Skin of body (tissue), 2 donors: Measurements from ENCODE around the gene DNPH1. TPM values are rescaled to one million over a fixed set of nuclear protein-coding genes. Genes with fewer than 3 reads are reported as not detected.

ENCODE experiments used
- DNase-seq: peaks from one replicate; lab custom pipeline; 2025; lab: John Stamatoyannopoulos, UW
- total RNA-seq: library from RNA; depleted of rRNA; stranded (reverse); fragments of >200 nt; gene quantifications from one replicate; pipeline ENCODE4 v1.2.3, GENCODE V29; 2014

Gene DNPH1
- total RNA-seq, 1 donor from 2014 or later, result 26.3 TPM

DNA sequence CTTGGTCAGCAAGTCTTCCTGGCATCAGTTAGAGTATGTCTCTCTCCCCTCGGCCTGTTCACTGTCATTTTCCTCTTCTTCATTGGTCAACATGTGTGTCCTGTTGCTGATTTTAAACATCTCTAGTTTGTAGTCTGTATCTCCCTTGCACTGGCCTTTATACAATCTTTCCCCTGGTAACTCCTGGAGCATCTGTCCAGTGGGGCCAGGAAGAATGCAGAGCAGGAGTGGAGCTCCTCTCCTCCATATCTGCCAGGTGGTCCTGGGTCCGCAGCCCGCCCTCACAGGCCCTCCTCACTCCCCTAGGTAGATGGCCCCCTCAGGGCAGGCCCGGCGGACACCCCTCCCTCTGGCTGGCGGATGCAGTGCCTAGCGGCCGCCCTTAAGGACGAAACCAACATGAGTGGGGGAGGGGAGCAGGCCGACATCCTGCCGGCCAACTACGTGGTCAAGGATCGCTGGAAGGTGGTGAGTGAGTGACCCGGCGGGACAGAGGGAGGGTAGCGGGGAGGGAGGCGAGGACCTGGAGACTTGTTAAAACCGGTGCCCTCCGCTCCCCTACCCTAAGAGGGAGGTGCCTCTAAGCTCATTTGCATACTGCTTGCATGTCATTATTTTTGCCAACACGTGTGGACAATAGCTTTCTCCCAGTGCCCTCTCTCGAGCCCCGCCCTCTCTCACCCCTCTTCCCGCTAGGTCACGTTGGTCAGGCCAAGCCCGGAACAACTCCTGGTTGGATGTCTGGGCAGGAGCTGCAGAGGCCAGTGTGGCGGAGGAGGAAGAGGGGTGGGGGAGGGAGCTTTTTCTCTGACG is 17.2 kb upstream of the DNPH1 start:
- DNase-seq, result no peak

DNA sequence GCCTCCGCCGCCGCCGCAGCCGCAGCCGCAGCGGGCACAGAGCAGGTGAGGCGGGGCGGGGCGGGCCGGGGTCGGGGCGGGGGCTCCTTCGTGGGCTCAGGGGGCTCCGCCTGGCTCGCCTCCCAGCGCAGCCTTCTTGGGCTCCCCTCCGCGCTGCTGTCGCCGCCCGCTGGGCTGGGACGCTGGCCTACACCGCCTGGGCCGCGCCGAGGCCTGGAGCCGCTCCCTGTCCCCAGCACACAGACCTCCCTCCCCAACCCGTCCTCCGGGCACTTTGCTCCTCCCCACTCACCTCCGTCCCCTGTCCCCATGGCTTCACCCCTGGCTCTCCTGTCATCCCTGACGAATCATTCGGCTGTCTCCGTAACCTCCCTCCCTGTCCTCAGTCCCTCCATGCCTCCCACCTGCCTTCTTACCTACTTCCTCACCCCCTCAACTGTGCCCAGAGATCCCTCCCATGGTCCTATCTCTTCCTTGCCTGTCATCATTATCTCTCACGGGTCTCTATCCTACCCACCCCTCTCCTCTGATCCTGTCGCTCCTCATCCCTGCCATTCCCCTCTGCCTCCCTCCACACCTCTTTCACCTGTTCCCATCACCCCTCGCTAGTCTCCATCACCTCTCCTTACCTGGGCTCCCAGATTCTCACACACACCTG is 14.5 kb upstream of the DNPH1 start:
- no peak for DNase-seq

DNA sequence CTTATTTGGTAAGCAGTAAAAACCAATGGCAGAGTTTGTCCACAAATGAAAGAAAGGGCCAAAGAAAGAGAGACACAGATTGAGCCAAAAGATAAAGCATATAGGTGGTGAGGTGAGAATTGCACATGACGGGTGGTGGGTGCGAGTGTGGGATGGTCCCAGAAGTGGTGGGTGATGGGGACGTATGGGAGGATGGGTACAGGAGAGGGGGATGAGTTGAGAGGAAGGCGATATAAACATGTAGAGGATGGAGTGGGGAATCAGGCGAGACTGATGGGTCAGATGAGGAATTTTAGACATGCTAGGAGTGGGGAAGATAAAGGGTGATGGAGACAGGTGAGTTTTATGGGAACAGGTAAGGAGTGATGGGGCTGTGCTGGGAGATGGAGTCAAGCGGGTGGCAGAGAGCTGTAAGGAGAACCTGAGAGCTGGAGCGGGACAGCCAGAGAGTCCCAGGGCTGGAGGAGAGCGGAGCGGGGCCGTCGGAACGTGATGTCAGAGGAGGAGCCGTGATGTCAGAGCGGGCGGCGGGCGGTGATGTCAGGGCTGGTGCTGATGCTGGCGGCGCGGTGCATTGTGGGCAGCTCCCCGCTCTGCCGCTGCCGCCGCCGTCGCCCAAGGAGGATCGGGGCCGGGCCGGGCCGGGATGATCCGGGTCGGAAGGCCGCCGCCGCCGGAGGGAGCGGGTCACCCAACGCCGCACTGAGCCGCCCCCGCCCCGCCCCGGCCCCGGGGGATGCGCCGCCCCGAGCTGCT is 13.8 kb upstream of the DNPH1 start, which contains the start of gene TTBK1:
Gene TTBK1 (plus strand): TSS at position 574 of the 756 bp plus-strand sequence. CDS start 3,180 bp downstream, outside the sequence.
- no peak for DNase-seq

DNA sequence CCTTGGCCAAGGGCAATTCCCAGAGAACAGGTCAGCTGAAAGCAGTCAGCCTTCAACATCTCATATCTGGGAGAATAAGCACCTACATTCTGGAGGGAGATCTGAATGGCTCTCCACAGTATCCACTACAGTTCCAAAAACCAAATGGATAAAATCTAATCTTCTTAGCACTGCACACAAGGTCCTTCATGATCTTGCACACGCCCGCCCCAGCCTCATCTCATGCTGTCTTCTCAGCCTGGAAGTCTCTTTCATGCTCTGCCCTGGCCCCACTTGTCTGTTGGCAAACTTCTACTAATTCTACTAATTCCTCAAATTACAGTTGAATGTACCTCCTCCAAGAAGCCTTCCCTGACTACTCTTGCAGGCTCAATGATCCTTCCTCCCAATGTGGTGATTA is 12.2 kb upstream of the DNPH1 start:
- DNase-seq, result no peak

DNA sequence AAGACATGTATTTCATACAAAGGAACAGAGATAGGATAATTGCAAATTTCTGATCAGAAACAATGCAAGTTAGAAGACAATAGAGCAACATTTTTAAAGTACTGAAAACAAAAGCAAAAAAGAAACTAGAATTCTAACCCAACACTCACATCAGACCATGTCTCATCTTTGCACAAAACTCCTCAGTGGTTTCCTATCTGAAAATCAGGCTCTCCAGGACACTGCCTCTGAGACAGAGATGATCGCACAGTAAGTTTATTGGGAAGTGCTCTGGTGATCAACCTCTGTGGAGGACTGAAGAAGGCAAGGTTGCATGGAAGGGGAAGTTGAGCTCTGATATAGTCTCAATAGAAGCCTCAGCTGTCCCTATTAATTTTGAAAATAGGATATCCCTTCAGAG is 11.7 kb upstream of the DNPH1 start:
- DNase-seq, result no peak

DNA sequence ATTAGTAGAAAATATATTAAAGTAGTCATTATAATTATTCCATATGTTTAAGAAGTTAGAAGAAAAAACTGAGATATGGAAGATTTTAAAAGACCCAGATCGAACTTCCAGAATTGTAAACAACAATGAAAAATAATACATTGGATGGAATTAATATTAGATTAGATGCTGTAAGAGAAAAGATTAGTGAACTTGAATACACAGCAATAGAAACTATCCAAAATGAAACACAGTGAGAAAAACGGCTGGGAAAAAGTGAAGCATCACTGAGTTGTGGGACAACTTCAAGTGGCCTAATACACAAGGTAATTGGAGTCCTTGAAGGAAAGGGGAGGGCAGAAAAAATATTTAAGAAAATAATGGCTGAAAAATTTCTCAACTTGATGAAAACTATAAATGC is 9.8 kb upstream of the DNPH1 start:
- no peak for DNase-seq

DNA sequence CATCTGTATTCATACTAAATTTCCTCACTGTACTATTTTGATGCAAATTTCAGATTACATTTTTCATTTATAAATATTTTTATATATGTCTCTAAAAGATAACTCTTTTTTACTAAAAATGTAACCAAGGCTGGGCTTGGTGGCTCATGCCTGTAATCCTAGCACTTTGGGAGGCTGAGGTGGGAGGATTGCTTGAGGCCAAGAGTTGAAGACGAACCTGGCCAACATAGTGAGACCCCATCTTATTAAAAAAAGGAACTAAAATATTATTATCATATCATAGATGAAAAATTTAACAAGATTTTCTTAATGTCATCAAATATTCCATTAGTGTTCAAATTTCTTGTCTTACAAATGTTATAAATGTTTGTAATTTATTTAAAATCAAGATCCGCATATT is 6.6 kb upstream of the DNPH1 start:
- no peak for DNase-seq

DNA sequence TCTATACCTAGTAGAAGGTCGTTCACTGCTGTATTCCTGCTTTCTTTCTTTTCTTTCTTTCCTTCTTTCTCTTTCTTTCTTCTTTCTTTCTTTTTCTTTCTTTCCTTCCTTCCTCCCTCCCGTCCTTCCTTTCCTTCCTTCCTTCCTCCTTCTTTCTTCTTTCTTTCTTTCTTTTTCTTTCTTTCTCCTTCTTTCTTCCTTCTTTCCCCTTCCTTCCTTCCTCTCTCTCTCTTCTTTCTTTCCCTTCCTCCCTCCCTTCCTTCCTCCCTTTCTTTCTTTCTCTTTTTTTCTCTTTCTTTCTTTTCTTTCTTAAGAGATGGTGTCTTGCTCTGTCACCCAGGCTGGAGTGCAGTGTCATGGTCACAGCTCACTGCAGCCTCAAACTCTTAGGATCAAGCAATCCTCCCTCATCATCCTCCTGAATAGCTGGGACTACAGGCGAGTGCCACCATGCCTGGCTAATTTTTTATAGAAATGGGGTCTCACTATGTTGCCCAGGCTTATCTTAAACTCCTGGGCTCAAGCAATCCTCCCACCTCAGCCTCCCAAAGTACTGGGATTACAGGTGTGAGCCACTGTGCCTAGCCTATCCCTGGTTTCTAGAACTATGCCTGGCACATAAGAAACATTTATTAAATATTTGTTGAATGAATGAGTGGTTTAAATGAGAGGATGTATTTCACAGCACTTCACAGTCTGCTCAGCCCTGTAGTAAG is 2.6 kb upstream of the DNPH1 start:
- DNase-seq, result no peak

DNA sequence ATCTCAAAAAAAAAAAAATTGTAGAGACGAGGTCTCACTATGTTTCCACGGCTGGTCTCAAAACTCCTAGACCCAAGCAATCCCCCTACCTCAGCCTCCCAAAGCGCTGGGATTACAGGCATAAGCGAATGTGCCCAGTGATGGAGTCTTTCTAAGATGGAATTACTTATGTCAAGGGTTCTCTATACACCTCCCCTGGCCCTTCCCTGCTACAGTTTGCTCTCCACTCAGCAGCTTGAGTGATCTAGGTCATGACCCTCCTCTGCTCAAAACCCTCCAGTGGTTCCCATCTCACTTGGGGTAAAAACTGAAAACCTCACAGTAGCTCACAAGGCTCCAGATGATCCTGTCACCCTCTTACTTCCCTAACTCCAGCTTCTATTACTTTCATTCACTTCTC is 1.8 kb upstream of the DNPH1 start:
- no peak for DNase-seq

DNA sequence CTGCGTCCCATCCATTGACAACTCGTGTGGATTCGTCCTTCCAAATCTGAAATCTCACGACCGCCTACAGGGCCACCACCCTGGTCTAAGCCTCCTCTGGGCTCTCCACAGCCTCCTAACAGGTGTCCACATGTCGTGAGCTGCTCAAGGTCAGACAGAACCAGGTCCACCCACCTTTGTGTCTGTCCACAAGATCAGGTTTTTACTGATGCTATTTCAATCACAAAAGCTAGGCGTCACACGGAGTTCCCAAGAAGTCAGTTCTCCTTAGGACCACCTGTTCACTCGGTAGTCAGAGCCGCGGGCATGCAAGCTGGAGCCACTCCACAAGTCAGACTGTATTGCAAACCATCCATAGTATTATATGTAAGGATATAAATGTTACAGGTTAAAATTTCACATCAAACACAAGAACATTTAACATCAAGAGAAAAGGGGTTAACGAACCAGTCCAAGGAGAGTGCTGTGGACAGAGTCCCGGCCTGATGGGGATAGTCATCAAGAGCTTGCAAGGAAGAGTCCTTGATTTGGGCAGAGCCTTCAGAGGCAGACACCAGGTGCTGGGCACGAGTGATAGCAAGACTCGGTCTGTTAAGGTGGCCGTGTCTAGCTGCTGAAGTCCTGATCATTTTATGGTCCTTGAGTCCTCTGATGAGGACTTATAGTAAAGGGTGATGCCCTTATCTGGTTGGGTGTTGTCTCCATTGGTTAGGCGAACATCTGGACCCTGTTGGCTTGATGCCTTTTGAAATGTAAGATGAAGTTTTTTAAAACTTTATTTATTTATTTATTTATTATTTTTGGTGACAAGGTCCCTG is 731 bp upstream of the DNPH1 start:
- DNase-seq, result no peak

DNA sequence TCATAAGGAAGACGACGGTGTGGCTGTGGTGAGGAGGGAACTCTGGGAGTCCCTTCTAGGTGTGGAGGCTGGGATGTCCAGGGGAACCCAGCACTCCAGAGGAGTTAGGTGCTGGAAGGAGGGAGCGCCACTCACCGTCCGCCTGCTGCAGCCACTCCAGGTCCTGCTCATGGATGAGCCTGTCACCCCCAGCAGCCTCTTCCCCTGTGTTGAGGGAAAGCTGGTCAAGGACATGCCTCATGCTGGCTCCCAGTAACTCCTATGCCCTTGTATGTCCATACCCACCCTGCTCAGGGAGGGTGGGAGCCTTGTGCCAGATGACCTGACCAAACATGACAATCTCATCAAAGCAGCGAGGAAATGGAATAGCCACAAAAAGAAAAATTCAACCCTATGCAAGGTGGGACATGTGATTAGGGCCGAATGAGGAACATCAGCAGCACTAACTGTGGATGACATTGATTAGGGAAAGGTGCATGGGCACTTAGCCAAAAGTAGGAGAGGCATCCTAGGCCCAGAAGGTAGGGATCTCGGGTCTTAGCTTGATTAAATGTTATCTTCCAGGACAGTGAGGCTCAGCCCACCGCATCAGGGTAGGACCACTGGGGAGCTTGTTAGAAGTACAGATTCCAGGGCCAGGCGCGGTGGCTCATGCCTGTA is 3.0 kb downstream of the DNPH1 start:
- DNase-seq, result no peak

DNA sequence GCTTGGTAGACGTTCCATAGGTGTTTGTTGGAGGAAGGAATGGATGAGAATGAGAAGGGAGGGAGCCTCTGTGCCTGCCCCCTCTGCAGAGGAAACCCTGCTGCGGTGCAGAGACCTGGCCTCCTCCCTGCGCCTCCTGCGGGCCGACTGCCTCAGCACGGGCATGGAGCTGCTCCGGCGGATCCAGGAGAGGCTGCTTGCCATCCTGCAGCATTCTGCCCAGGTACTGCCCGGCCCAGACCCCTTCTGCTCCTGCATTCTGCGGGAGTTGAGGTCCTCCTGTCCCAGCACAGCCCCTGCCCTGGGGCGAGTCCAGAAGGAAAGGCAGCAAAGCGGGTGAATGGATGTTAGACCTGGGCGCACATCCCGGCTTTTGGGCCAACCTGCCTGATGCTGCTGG is 6.1 kb downstream of the DNPH1 start:
- DNase-seq, result no peak

DNA sequence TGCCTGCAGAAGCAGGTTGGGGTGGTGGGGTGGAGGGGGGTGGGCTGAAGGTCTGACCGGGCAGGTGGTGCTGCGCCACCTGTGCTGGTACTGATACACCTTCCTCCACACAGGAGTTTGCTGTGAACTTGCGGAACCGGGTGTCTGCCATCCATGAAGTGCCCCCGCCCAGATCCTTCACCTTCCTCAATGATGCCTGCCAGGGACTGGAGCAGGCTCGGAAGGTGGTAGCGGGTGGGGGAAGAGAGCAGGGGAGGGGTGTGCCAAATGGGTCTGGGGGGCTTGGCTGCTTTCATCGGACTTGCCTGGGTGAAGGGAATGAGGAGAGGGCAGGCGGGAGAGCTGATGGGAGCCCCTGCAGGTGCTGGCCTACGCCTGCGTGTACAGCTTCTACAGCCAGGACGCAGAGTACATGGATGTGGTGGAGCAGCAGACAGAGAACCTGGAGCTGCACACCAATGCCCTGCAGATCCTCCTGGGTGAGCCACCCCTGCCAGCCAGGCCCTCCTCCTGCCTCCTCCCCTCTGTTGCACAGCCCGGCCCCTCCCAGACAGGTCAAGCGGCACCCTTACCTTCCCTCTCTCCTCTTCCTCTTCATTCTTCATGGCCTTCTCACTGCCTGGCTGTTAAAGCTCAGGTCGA is 6.7 kb downstream of the DNPH1 start:
- DNase-seq, result no peak

DNA sequence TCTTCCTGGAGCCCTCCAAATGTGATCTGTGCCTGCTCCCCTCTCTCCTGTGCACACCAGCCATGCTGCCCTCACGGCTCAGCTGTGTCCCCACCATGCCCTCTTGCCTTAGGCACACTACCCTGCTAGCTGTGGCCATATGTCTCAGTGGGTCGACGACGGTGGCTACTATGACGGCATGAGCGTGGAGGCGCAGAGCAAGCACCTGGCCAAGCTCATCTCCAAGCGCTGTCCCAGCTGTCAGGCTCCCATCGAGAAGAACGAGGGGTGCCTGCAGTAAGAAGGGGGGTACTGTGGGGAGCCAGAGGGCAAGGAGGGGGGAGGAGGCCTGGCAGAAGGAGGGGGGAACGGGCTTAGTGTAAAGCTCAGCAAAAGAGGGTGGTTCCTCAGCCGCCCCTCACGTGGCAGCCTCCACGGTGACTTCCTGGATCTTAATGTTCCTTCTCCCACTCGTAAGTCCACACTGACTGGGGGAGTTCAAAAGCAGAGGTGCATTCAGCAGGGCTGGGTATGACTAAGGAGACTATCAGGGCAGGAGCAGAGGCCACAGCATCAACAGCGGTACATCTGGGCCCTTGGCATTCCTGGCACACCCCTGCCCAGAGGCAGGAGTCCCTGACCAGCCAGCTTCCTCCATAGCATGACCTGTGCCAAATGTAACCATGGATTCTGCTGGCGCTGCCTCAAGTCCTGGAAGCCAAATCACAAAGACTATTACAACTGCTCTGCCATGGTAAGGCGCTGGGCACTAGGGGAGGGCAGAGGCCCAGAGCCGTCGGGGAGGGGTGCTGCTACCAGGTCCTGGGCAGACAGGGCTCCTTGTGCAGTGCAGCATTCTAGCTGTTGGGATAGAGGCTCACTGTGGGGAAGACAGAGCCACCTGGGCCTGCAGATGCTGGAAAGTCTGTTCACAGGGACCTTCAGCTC is 8.0 kb downstream of the DNPH1 start:
- DNase-seq, result no peak

DNA sequence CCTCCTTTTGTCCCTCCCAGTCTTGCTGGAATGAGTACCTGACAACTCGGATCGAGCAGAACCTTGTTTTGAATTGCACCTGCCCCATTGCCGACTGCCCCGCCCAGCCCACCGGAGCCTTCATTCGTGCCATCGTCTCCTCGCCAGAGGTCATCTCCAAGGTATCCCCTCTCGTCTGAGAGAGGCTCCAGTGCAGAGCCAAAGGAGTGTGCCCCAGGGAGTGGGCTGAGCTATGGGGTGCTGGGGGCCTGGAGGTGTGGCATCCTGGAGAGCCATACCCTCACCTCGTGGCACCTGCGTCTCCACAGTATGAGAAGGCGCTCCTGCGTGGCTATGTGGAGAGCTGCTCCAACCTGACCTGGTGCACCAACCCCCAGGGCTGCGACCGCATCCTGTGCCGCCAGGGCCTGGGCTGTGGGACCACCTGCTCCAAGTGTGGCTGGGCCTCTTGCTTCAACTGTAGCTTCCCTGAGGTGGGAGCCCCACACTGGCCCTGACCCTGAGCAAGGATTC is 8.8 kb downstream of the DNPH1 start:
- no peak for DNase-seq

DNA sequence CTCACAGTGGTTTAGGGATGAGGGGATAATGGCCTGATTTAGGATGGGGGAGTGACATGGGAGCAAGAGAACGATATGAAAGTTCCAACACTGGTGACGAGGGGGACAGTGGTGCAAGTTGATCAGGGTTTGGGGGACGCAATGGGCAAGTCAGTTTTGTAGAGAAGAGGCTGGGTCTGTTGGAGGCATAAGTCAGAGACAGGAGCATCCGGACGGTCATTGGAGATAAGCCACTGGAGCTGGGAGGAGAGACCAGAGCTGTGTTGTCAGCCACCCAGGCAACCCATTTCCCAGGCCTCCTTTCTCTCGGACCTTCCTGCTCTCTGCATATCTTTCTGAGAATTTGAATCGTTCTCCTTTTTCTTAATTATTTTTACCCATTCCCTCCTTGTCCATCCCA is 9.5 kb downstream of the DNPH1 start:
- no peak for DNase-seq

DNA sequence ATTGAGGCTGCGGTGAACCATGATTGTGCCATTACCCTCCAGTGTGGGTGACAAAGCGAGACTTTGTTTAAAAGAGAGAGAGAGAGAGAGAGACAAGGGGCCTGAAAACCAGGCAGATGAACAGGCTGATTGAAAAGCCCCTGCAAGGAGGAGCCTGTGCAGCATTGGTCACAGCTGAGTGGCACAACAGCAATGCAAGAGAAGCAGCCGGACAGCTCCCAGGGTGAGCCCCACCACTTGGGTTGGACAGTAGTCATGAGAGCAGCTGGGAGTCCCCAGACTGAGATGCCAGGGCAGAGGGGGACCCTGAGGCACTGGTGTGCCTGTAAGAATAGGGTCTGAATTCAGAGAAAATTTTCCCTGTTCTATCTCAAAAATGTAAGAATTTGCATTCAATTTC is 10.2 kb downstream of the DNPH1 start:
- no peak for DNase-seq

DNA sequence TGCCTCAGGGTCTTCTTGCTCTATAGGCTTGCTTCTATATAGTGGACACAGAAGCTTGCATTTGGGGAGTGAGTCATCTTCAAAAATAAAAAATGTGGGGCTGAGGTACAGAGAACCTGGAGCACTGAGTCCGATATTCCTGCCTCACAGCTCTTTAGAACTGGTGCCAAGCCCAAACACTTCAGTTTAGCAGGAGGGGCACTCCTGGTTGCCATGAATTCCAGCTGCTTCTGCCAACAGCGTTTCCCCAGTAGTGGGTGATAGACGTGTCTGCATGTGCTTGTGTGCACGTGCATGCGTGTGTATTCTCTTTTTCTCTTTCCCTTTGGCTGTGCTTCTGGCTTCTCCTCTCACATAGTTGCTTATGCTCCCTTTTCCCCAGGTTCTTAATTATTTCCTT is 11.9 kb downstream of the DNPH1 start:
- no peak for DNase-seq
